Measurements from ENCODE around the gene FAM227A.

GRCh38 chr22:38705235-38706100 lies 49.3 kb upstream of the FAM227A start, which contains the start of gene GTPBP1:
- TF ChIP-seq POLR2AphosphoS5 (IDR thresholded peaks at IDR 0.05): peak; percentile 100
- TF ChIP-seq POLR2A (IDR thresholded peaks at IDR 0.05): peak; percentile 100

Measured in prostate gland (tissue), 1 donor.